Stimulated activated CD8-positive, alpha-beta memory T cell treated with anti-CD3 and anti-CD28 coated beads, Interleukin-12 subunit alpha, Interleukin-12 subunit beta, amount 100 ng/mL, for 4 hours (primary cell): ENCODE data around the gene AMBRA1.
"Not testable (repeated sequence)": the region's sequence is repeated elsewhere in the genome, so short reads cannot be mapped to it uniquely, and the experiment has no call there.

Experiments used
- DNase-seq: peaks from one replicate; pipeline ENCODE4 v3.0.0-alpha.2; 2020; ENCODE audit warnings: low read depth

The AMBRA1 gene

GRCh38 chr11:46616551-46617133 lies 22.8 kb upstream of the AMBRA1 start:
- no peak for DNase-seq

GRCh38 chr11:46615756-46616155 lies 21.9 kb upstream of the AMBRA1 start:
- no peak for DNase-seq

GRCh38 chr11:46612326-46612725 lies 18.5 kb upstream of the AMBRA1 start:
- no peak for DNase-seq

GRCh38 chr11:46611526-46612304 lies 17.9 kb upstream of the AMBRA1 start:
- no peak for DNase-seq

- no peak for DNase-seq
Observed at GRCh38 chr11:46609386-46609785, 15.6 kb upstream of the AMBRA1 start.

- no peak for DNase-seq
Observed at GRCh38 chr11:46607516-46607915, 13.7 kb upstream of the AMBRA1 start.

GRCh38 chr11:46604796-46605195 lies 11.0 kb upstream of the AMBRA1 start:
- DNase-seq = no peak

GRCh38 chr11:46603704-46604308 lies 10.0 kb upstream of the AMBRA1 start:
- no peak for DNase-seq

- no peak for DNase-seq
Observed at GRCh38 chr11:46601129-46601528, 7.3 kb upstream of the AMBRA1 start.

GRCh38 chr11:46600194-46600960 lies 6.6 kb upstream of the AMBRA1 start:
- no peak for DNase-seq

- no peak for DNase-seq
Observed at GRCh38 chr11:46599340-46600193, 5.7 kb upstream of the AMBRA1 start.

- DNase-seq = no peak
Observed at GRCh38 chr11:46597609-46598219, 3.9 kb upstream of the AMBRA1 start.

- no peak for DNase-seq
Observed at GRCh38 chr11:46597155-46597554, 3.3 kb upstream of the AMBRA1 start.

GRCh38 chr11:46594785-46595184 lies 962 bp upstream of the AMBRA1 start:
- DNase-seq = no peak

- DNase-seq = no peak
Observed at GRCh38 chr11:46594374-46594700, 514 bp upstream of the AMBRA1 start.

- DNase-seq = no peak
Observed at GRCh38 chr11:46590740-46591605, 2.9 kb downstream of the AMBRA1 start.

- DNase-seq = no peak
Observed at GRCh38 chr11:46588915-46589314, 4.9 kb downstream of the AMBRA1 start.

GRCh38 chr11:46588131-46588530 lies 5.7 kb downstream of the AMBRA1 start:
- no peak for DNase-seq

- not testable (repeated sequence) for DNase-seq
Observed at GRCh38 chr11:46583513-46583912, 10.3 kb downstream of the AMBRA1 start.

- no peak for DNase-seq
Observed at GRCh38 chr11:46582588-46582987, 11.2 kb downstream of the AMBRA1 start.
